Measurements from ENCODE around the gene FKBP4.

Gene FKBP4

GRCh38 chr12:2779281-2779680 lies 15.5 kb upstream of the FKBP4 start:
- DNase-seq, result no peak

- peak; percentile 45 for DNase-seq
Measured at GRCh38 chr12:2783936-2784600, 10.7 kb upstream of the FKBP4 start.

- no peak for DNase-seq
Measured at GRCh38 chr12:2785017-2785416, 9.8 kb upstream of the FKBP4 start.

GRCh38 chr12:2791089-2791488 lies 3.7 kb upstream of the FKBP4 start:
- no peak for DNase-seq

- DNase-seq, result no peak
Measured at GRCh38 chr12:2792671-2793500, 1.9 kb upstream of the FKBP4 start.

GRCh38 chr12:2793561-2793960 lies 1.2 kb upstream of the FKBP4 start:
- no peak for DNase-seq

- DNase-seq, result no peak
Measured at GRCh38 chr12:2794191-2794735, 507 bp upstream of the FKBP4 start.

- DNase-seq, result peak; percentile 63
Measured at GRCh38 chr12:2795291-2796186, 769 bp downstream of the FKBP4 start.

GRCh38 chr12:2796187-2796666 lies 1.5 kb downstream of the FKBP4 start:
- no peak for DNase-seq

- no peak for DNase-seq
Measured at GRCh38 chr12:2797721-2798418, 3.1 kb downstream of the FKBP4 start.

- no peak for DNase-seq
Measured at GRCh38 chr12:2800046-2800570, 5.3 kb downstream of the FKBP4 start.

- no peak for DNase-seq
Measured at GRCh38 chr12:2801044-2801783, 6.4 kb downstream of the FKBP4 start.

- no peak for DNase-seq
Measured at GRCh38 chr12:2803635-2804392, 9.0 kb downstream of the FKBP4 start.

GRCh38 chr12:2804393-2805142 lies 9.8 kb downstream of the FKBP4 start:
- no peak for DNase-seq

- no peak for DNase-seq
Measured at GRCh38 chr12:2805143-2805520, 10.4 kb downstream of the FKBP4 start.

- DNase-seq, result no peak
Measured at GRCh38 chr12:2806700-2807099, 11.9 kb downstream of the FKBP4 start.

GRCh38 chr12:2811801-2812200 lies 17.0 kb downstream of the FKBP4 start:
- no peak for DNase-seq

GRCh38 chr12:2812290-2813213 lies 17.8 kb downstream of the FKBP4 start, which contains the start of gene ITFG2:
ITFG2 (plus strand) TSS chr12:2812668; CDS start chr12:2812761, 93 bp downstream.
- peak; percentile 93 for DNase-seq

All from effector CD4-positive, alpha-beta T cell (primary cell).